PC-3 (cell line): ENCODE data around the gene WRNIP1.

Experiments used
- CTCF ChIP-seq: fragments of 300-600 bp; sonication (generic); conservative IDR thresholded peaks from 2 replicates; pipeline ENCODE4 v1.5.1; 2017; ENCODE audit warnings: antibody characterized with exemption, low read depth, mild to moderate bottlenecking, low read length
- EZH2 ChIP-seq: fragments of 300-600 bp; sonication (generic); IDR thresholded peaks from one replicate; pipeline ENCODE4 v1.6.1; 2017; ENCODE audit warnings: antibody characterized with exemption, mild to moderate bottlenecking, low read length; ENCODE audit not compliant: unreplicated experiment

DNA sequence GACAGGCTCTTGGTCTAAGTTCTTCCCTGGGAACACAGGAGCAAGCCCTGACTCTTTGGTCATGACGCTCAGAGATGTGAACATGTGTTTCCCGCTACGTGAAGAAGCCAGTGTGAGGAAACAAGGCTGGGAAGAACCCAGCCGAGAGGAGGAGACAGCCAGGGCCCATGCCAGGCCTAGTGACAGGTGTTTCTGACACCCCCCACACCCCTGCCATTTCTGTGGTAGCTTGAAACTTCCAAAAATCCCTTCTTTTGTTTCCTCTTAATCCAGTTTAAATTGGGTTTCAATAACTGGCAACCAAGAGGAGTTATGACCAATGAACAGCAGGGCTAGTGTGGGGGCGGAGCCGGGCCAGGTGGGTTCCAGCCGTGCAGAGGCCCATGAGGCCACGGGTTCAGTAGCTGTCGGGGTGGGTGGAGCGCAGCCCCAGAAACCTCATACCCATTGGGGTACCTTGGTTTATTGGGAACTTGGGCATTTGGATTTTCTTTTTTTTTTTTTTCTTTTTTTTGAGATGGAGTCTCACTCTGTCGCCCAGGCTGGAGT lies 33.5 kb downstream of the WRNIP1 start:
- TF ChIP-seq CTCF (no peak), EZH2 (no peak)
